K562 (cell line): Measurements from ENCODE around the gene CLASP1.

Experiments used
- EP300 ChIP-seq: IDR thresholded peaks from 2 replicates; pipeline ENCODE4 v1.6.1; 2012; ENCODE audit warnings: low read length, improper control_type of control experiment
- EZH2 ChIP-seq: IDR thresholded peaks from 2 replicates; pipeline ENCODE4 v1.6.1; 2012; ENCODE audit warnings: low read depth, mild to moderate bottlenecking, inconsistent platforms, low read length, borderline replicate concordance
- HDGF ChIP-seq: fragments of 450-650 bp; IDR thresholded peaks from 2 replicates; pipeline ENCODE4 v1.6.1; 2016
- NFIC ChIP-seq: fragments of 450-650 bp; IDR thresholded peaks from 2 replicates; pipeline ENCODE4 v1.6.1; 2017; ENCODE audit warnings: mild to moderate bottlenecking, inconsistent platforms
- POLR2AphosphoS5 ChIP-seq: IDR thresholded peaks from 2 replicates; pipeline ENCODE4 v1.6.1; 2011; ENCODE audit warnings: mild to moderate bottlenecking, low read depth, low read length, moderate library complexity; ENCODE audit not compliant: control insufficient read depth, insufficient read depth
- SRSF9 ChIP-seq: fragments of 200-400 bp; formaldehyde crosslinking; IDR thresholded peaks from 2 replicates; pipeline ENCODE4 v1.6.1; 2017; ENCODE audit warnings: low read depth, low read length, borderline replicate concordance
- ZNF79 ChIP-seq: fragments of 250-450 bp; sonication (Bioruptor Pico); IDR thresholded peaks from 2 replicates; pipeline ENCODE4 v1.4.0; 2020; ENCODE audit warnings: low read depth, mild to moderate bottlenecking, moderate library complexity
- TF ChIP-seq, protein P1 (sequence below): sonication (generic); formaldehyde crosslinking; IDR thresholded peaks from 2 replicates; pipeline ENCODE4 v1.8.0; 2023; ENCODE audit warnings: mild to moderate bottlenecking, missing genetic modification reagents
- TF ChIP-seq, protein P2 (sequence below), 3 experiments: IDR thresholded peaks in 2 of 3; conservative IDR thresholded peaks in 1 of 3; 2 replicates each; pipeline ENCODE4 v1.5.1; 2011 to 2012; ENCODE audit warnings: low read length in 3 of 3, mild to moderate bottlenecking in 3 of 3, control low read depth in 2 of 3, improper control_type of control experiment in 1 of 3, inconsistent platforms in 1 of 3, low read depth in 1 of 3, mixed read lengths in 1 of 3, moderate library complexity in 1 of 3; ENCODE audit not compliant: insufficient read depth in 2 of 3
- TF ChIP-seq, protein P3 (sequence below): fragments of 250-450 bp; sonication (Bioruptor Pico); IDR thresholded peaks from 2 replicates; pipeline ENCODE4 v1.9.0; 2021; ENCODE audit warnings: mild to moderate bottlenecking

DNA sequence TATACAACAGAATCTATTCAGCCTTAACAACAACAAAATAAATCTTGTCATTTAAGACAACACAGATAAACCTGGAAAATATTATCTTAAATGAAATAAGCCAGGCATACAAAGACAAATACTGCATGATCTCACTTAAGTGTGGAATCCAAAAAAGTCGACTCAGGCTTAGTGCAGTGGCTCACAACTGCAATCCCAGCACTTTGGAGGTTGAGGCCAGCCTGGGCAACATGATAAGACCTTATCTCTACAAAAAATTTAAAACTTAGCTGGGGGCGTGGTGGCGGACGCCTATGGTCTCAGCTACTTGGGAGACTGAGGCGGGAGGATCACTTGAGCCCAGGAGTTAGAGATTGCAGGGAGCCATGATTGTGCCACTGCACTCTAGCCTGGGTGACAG lies 193.8 kb downstream of the CLASP1 start:
- TF ChIP-seq SRSF9 (no peak), ZNF79 (CRISPR knock-in tag) (no peak), NFIC (no peak), HDGF (no peak), EZH2 (no peak), EP300 (peak; percentile 43; the same call in 1 of the 2 replicates), POLR2AphosphoS5 (no peak)
- TF ChIP-seq, protein P1, sequence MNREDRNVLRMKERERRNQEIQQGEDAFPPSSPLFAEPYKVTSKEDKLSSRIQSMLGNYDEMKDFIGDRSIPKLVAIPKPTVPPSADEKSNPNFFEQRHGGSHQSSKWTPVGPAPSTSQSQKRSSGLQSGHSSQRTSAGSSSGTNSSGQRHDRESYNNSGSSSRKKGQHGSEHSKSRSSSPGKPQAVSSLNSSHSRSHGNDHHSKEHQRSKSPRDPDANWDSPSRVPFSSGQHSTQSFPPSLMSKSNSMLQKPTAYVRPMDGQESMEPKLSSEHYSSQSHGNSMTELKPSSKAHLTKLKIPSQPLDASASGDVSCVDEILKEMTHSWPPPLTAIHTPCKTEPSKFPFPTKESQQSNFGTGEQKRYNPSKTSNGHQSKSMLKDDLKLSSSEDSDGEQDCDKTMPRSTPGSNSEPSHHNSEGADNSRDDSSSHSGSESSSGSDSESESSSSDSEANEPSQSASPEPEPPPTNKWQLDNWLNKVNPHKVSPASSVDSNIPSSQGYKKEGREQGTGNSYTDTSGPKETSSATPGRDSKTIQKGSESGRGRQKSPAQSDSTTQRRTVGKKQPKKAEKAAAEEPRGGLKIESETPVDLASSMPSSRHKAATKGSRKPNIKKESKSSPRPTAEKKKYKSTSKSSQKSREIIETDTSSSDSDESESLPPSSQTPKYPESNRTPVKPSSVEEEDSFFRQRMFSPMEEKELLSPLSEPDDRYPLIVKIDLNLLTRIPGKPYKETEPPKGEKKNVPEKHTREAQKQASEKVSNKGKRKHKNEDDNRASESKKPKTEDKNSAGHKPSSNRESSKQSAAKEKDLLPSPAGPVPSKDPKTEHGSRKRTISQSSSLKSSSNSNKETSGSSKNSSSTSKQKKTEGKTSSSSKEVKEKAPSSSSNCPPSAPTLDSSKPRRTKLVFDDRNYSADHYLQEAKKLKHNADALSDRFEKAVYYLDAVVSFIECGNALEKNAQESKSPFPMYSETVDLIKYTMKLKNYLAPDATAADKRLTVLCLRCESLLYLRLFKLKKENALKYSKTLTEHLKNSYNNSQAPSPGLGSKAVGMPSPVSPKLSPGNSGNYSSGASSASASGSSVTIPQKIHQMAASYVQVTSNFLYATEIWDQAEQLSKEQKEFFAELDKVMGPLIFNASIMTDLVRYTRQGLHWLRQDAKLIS = no peak
- TF ChIP-seq, protein P2, sequence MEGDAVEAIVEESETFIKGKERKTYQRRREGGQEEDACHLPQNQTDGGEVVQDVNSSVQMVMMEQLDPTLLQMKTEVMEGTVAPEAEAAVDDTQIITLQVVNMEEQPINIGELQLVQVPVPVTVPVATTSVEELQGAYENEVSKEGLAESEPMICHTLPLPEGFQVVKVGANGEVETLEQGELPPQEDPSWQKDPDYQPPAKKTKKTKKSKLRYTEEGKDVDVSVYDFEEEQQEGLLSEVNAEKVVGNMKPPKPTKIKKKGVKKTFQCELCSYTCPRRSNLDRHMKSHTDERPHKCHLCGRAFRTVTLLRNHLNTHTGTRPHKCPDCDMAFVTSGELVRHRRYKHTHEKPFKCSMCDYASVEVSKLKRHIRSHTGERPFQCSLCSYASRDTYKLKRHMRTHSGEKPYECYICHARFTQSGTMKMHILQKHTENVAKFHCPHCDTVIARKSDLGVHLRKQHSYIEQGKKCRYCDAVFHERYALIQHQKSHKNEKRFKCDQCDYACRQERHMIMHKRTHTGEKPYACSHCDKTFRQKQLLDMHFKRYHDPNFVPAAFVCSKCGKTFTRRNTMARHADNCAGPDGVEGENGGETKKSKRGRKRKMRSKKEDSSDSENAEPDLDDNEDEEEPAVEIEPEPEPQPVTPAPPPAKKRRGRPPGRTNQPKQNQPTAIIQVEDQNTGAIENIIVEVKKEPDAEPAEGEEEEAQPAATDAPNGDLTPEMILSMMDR (IDR thresholded peaks at IDR 0.05 in 2 of 3, conservative IDR thresholded peaks at IDR 0.05 in 1 of 3; ENCODE audit: insufficient read depth in 2 of 3, low read depth in 1 of 3, low read length in 3 of 3) = no peak
- TF ChIP-seq, protein P3, sequence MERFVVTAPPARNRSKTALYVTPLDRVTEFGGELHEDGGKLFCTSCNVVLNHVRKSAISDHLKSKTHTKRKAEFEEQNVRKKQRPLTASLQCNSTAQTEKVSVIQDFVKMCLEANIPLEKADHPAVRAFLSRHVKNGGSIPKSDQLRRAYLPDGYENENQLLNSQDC (CRISPR knock-in tag) = no peak
